SK-N-MC (cell line): ENCODE data around the gene ARVCF.

Experiments
- EZH2 ChIP-seq: fragments of 200-600 bp; sonication (generic); IDR thresholded peaks from one replicate; pipeline ENCODE4 v1.6.1; 2017; ENCODE audit warnings: antibody characterized with exemption
- FOXP2 ChIP-seq: optimal IDR thresholded peaks from 2 replicates; pipeline ENCODE3; 2011; ENCODE audit warnings: mild to moderate bottlenecking, moderate library complexity; ENCODE audit not compliant: insufficient read depth; ENCODE audit errors: extremely low read length, control extremely low read depth
- POLR2AphosphoS5 ChIP-seq: IDR thresholded peaks from 2 replicates; pipeline ENCODE4 v1.6.1; 2012; ENCODE audit warnings: mild to moderate bottlenecking, low read depth, low read length, borderline replicate concordance

DNA sequence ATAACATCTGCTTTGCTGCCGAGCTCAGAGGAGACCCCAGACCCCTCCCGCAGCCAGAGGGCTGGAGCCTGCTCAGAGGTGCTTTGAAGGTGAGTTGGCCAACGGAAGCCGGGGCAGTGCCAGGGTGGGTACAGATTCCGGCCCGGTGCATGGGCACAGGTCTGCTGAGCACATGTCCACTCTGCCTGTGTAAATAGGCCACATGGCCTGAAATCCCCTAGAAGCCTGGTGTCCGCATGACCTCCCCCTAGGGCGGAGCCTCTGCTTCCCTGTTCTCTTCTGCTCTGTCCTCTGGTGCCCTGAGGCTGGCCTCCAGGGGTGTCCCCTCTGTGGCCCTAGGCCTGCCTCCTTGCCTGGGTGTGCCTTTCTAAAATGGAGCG lies 55.4 kb downstream of the ARVCF start:
- TF ChIP-seq POLR2AphosphoS5 = no peak
- TF ChIP-seq EZH2 = no peak
- TF ChIP-seq FOXP2 = no peak
